Fibroblast of lung (primary cell): ENCODE results near the gene TENM3. TPM values are rescaled to one million over a fixed set of nuclear protein-coding genes. Genes with fewer than 3 reads are reported as not detected.
A peak's percentile ranks its signal among the peaks of the same experiment; 100 is the strongest.

Experiments
- DNase-seq, 2 donors: peaks; one replicate each; pipeline versions ENCODE4 v3.0.0 to v3.0.0-alpha.2; 2010; ENCODE audit warnings: low read depth in 2 of 2
- H2AFZ ChIP-seq: 2 replicates; pipeline ENCODE4 v1.5.1; 2012; ENCODE audit warnings: low read length, control low read depth, inconsistent platforms
- H3K27ac ChIP-seq: 2 replicates; pipeline ENCODE4 v1.5.1; 2011; ENCODE audit warnings: low read length, control low read depth; ENCODE audit not compliant: insufficient read depth
- H3K27me3 ChIP-seq: 2 replicates; pipeline ENCODE4 v1.5.1; 2011; ENCODE audit warnings: mild to moderate bottlenecking, low read length; ENCODE audit not compliant: control insufficient read depth, insufficient read depth
- H3K36me3 ChIP-seq: 2 replicates; pipeline ENCODE4 v1.5.1; 2011; ENCODE audit warnings: low read length; ENCODE audit not compliant: control insufficient read depth, insufficient read depth
- H3K4me1 ChIP-seq: 2 replicates; pipeline ENCODE4 v1.5.1; 2011; ENCODE audit warnings: low read length; ENCODE audit not compliant: control insufficient read depth, insufficient read depth; ENCODE audit errors: extremely low read depth
- H3K4me2 ChIP-seq: 2 replicates; pipeline ENCODE4 v1.5.1; 2011; ENCODE audit warnings: low read length, control low read depth; ENCODE audit not compliant: insufficient read depth; ENCODE audit errors: extremely low read depth
- H3K4me3 ChIP-seq, 4 experiments: fragments of 200-600 bp in 1 of 4; sonication (generic) in 1 of 4; replicated peaks in 1 of 4; 2 replicates each; pipeline ENCODE4 v1.5.1; 2011 to 2016; ENCODE audit warnings: low read length in 4 of 4, low read depth in 3 of 4, mild to moderate bottlenecking in 3 of 4, control low read depth in 2 of 4, inconsistent platforms in 1 of 4, mixed read lengths in 1 of 4; ENCODE audit not compliant: insufficient read depth in 1 of 4; ENCODE audit errors: control extremely low read depth in 1 of 4
- H3K79me2 ChIP-seq: 2 replicates; pipeline ENCODE4 v1.5.1; 2012; ENCODE audit warnings: mild to moderate bottlenecking, low read length, inconsistent platforms; ENCODE audit not compliant: control insufficient read depth, insufficient read depth
- H3K9ac ChIP-seq: 2 replicates; pipeline ENCODE4 v1.5.1; 2011; ENCODE audit warnings: mild to moderate bottlenecking, low read length, control low read depth; ENCODE audit not compliant: insufficient read depth
- H3K9me3 ChIP-seq: 2 replicates; pipeline ENCODE4 v1.5.1; 2012; ENCODE audit warnings: low read depth, low read length; ENCODE audit not compliant: control insufficient read depth, insufficient read depth
- H4K20me1 ChIP-seq: 2 replicates; pipeline ENCODE4 v1.5.1; 2011; ENCODE audit warnings: low read length; ENCODE audit not compliant: control insufficient read depth, insufficient read depth; ENCODE audit errors: extremely low read depth
- EZH2 ChIP-seq: IDR thresholded peaks from 2 replicates; pipeline ENCODE4 v1.5.1; 2012; ENCODE audit warnings: low read length, control low read depth, mild to moderate bottlenecking; ENCODE audit errors: missing control alignments
- polyA plus RNA-seq, 2 donors: library from polyadenylated mRNA; depleted of rRNA in 1 of 2; stranded (reverse) in 1 of 2; unstranded in 1 of 2; fragments of >200 nt; gene quantifications; 2 replicates each; pipeline ENCODE4 v1.2.1, GENCODE V29; 2011 to 2012; ENCODE audit warnings: missing spikeins in 1 of 2
- total RNA-seq: library from RNA; depleted of rRNA; stranded (reverse); fragments of >200 nt; gene quantifications from 2 replicates; pipeline ENCODE4 v1.2.1, GENCODE V29; 2014
- TF ChIP-seq, protein P1 (sequence below), 2 donors: IDR thresholded peaks in 1 of 2; conservative IDR thresholded peaks in 1 of 2; 1 replicate in 1 of 2; 2 replicates in 1 of 2; pipeline ENCODE4 v1.5.1; 2011 to 2012; ENCODE audit warnings: low read length in 2 of 2, control low read depth in 1 of 2, inconsistent platforms in 1 of 2, low read depth in 1 of 2, mild to moderate bottlenecking in 1 of 2

Gene TENM3
- total and polyA plus RNA-seq, 2 donors (not counting 1 experiment from before 2014, with no cell fraction given) = 2.7 to 3.6 TPM

DNA sequence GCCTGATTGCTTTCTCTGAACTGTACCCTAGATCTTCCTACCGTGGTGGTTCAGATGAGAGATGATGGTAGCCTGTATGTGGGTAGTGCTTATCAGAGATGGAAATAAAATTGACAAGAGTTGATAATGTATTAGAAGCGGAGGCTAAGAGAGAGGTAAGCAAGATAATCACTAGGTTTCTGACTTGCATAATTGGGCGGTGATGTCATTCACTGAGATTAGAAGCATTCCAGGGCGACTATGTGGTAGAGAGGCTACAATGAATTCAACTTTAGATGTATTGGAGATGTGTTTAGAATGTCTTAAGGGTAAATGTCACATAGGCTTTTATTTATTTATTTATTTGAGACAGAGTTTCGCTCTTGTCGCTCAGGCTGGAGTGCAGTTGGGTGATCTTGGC lies 415 bp upstream of the TENM3 start:
- no peaks in the 10 kb centered on the region for H3K36me3 ChIP-seq
- H2AFZ ChIP-seq = no peak overlapping the region
- no peak overlapping the region for H3K9ac ChIP-seq
- no peaks in the 10 kb centered on the region for H3K79me2 ChIP-seq
- no peaks in the 10 kb centered on the region for H4K20me1 ChIP-seq
- TF ChIP-seq, protein P1, sequence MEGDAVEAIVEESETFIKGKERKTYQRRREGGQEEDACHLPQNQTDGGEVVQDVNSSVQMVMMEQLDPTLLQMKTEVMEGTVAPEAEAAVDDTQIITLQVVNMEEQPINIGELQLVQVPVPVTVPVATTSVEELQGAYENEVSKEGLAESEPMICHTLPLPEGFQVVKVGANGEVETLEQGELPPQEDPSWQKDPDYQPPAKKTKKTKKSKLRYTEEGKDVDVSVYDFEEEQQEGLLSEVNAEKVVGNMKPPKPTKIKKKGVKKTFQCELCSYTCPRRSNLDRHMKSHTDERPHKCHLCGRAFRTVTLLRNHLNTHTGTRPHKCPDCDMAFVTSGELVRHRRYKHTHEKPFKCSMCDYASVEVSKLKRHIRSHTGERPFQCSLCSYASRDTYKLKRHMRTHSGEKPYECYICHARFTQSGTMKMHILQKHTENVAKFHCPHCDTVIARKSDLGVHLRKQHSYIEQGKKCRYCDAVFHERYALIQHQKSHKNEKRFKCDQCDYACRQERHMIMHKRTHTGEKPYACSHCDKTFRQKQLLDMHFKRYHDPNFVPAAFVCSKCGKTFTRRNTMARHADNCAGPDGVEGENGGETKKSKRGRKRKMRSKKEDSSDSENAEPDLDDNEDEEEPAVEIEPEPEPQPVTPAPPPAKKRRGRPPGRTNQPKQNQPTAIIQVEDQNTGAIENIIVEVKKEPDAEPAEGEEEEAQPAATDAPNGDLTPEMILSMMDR (conservative IDR thresholded peaks at IDR 0.05 in 1 of 2, IDR thresholded peaks at IDR 0.05 in 1 of 2; ENCODE audit: low read depth in 1 of 2, low read length in 2 of 2) = no peak
- no peak for TF ChIP-seq EZH2
- no peaks in the 10 kb centered on the region for H3K9me3 ChIP-seq
- peak; percentile 17 to 94 for DNase-seq
- H3K4me1 ChIP-seq = no peaks in the 10 kb centered on the region
- no peaks in the 10 kb centered on the region for H3K27me3 ChIP-seq
- H3K4me2 ChIP-seq = no peak overlapping the region
- H3K4me3 ChIP-seq = no peak overlapping the region
- no peak overlapping the region for H3K27ac ChIP-seq

DNA sequence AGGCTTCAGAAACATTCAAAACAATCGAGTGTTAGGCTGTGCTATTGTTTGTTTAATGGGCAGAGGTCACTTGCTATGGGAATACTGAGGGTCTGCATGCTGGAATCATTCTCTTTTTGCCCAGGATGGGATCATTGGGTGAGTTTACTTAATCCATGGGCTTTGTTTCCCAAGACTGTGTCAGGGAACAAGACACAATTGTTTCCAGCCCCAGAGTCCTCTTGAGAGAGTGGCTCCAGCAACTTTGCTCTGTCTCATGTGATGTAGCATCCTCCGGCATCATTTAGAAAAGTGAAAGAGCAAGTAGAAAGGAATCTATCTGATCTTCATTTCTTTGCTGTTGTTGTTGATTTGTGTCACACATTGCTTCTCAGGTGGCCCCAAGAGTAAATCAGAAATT lies 1.8 kb downstream of the TENM3 start:
- Histone ChIP-seq H3K4me2 (no peak overlapping the region), H3K27me3 (no peaks in the 10 kb centered on the region), H4K20me1 (no peaks in the 10 kb centered on the region), H2AFZ (no peak overlapping the region), H3K36me3 (no peaks in the 10 kb centered on the region), H3K9me3 (no peaks in the 10 kb centered on the region), H3K4me3 (no peak overlapping the region), H3K79me2 (no peaks in the 10 kb centered on the region), H3K4me1 (no peaks in the 10 kb centered on the region), H3K9ac (no peak overlapping the region), H3K27ac (no peak overlapping the region)
- no peak for DNase-seq
- TF ChIP-seq, protein P1 (conservative IDR thresholded peaks at IDR 0.05 in 1 of 2, IDR thresholded peaks at IDR 0.05 in 1 of 2; ENCODE audit: low read depth in 1 of 2, low read length in 2 of 2) = no peak
- TF ChIP-seq EZH2 = no peak

DNA sequence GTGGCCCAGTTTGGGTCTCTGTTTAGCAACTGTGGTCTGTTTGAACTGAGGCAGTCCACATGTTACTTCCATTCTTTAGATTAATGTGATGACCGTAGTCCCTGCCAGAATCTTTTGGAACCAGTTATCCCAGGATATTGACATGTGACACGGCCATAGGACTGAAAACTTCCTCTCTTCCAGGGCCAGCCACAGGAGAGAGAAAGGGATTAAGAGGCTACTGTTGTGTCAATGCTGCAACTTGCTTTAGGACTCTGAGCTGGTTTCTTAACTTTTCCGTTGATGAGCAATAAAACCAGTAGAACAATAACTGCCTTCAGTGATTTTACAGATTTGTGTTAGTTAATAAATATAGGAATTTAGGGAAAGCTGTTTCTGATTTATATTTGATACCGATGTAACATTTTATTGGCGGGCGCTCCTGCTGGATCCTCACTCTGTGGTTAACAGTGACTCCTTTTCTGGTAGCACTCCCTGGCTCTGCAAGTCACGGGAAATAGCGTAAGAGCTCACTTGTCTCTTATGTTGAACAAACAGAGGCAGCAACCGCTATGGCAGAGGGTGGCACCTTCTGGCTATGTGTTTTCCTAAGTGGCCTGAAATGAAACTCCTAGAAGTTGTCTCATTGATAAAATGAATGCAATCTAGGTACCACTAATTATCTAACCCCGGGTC lies 2.5 kb downstream of the TENM3 start:
- H3K4me2 ChIP-seq = no peak overlapping the region
- H3K27me3 ChIP-seq = no peaks in the 10 kb centered on the region
- no peaks in the 10 kb centered on the region for H3K9me3 ChIP-seq
- no peaks in the 10 kb centered on the region for H3K79me2 ChIP-seq
- no peaks in the 10 kb centered on the region for H3K4me1 ChIP-seq
- H3K36me3 ChIP-seq = no peaks in the 10 kb centered on the region
- DNase-seq = peak; percentile 15 to 40
- no peaks in the 10 kb centered on the region for H4K20me1 ChIP-seq
- H3K4me3 ChIP-seq = no peak overlapping the region
- TF ChIP-seq, protein P1 (conservative IDR thresholded peaks at IDR 0.05 in 1 of 2, IDR thresholded peaks at IDR 0.05 in 1 of 2; ENCODE audit: low read depth in 1 of 2, low read length in 2 of 2) = no peak
- TF ChIP-seq EZH2 = no peak
- H3K9ac ChIP-seq = no peak overlapping the region
- no peak overlapping the region for H2AFZ ChIP-seq
- H3K27ac ChIP-seq = no peak overlapping the region
